ENCODE measurements around the gene TACC2. TPM values are rescaled to one million over a fixed set of nuclear protein-coding genes. Genes with fewer than 3 reads are reported as not detected.

Gene TACC2
- total RNA-seq, 4 donors from 2014 or later = 31.0 to 52.5 (median 42.2) TPM

DNA sequence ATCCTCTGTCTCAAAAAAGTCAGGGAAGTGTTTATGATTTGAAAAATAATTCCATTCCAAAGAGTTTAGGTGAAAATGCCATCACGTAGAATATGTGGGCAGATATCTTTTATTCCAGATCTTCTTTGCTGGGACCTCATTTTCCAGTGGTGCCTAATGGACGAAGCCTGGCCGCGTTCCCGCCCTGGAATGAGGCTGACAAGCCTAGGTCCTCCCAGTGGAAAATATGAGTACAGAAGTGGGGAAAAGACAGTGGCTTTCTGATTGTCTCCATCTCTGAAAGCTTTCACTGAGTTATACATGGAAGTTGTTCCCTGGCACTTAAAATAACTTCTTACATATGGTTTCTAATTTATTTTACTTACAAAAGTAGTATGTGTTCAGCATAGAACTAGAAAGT lies 139.4 kb downstream of the TACC2 start:
- no peaks in the 10 kb centered on the region for H3K27me3 ChIP-seq
- DNase-seq (ENCODE audit: low spot score in 2 of 2) = peak; percentile 69 to 83
- TF ChIP-seq POLR2A (IDR thresholded peaks at IDR 0.05) = no peak
- TF ChIP-seq, protein P1, sequence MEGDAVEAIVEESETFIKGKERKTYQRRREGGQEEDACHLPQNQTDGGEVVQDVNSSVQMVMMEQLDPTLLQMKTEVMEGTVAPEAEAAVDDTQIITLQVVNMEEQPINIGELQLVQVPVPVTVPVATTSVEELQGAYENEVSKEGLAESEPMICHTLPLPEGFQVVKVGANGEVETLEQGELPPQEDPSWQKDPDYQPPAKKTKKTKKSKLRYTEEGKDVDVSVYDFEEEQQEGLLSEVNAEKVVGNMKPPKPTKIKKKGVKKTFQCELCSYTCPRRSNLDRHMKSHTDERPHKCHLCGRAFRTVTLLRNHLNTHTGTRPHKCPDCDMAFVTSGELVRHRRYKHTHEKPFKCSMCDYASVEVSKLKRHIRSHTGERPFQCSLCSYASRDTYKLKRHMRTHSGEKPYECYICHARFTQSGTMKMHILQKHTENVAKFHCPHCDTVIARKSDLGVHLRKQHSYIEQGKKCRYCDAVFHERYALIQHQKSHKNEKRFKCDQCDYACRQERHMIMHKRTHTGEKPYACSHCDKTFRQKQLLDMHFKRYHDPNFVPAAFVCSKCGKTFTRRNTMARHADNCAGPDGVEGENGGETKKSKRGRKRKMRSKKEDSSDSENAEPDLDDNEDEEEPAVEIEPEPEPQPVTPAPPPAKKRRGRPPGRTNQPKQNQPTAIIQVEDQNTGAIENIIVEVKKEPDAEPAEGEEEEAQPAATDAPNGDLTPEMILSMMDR (IDR thresholded peaks at IDR 0.05) = peak in 1 of 5 experiments; percentile 23
- peak in 1 of 2 donors; percentile 65 for TF ChIP-seq EP300 (IDR thresholded peaks at IDR 0.05)
- peak overlapping the region; percentile 30 to 74 (median 54) for H3K27ac ChIP-seq
- peaks cover 0 to 5% (median 0%) of the 10 kb centered on the region in 3 donors for H3K36me3 ChIP-seq
- H3K4me3 ChIP-seq = peak overlapping the region in 2 of 4 donors; percentile 6 to 14
- WGBS, 2 donors = 33 to 46% methylated on average over 5 of the region's 5 CpGs
- no peaks in the 10 kb centered on the region for H3K9me3 ChIP-seq
- peaks cover 0 to 30% (median 7%) of the 10 kb centered on the region in 4 donors for H3K4me1 ChIP-seq

DNA sequence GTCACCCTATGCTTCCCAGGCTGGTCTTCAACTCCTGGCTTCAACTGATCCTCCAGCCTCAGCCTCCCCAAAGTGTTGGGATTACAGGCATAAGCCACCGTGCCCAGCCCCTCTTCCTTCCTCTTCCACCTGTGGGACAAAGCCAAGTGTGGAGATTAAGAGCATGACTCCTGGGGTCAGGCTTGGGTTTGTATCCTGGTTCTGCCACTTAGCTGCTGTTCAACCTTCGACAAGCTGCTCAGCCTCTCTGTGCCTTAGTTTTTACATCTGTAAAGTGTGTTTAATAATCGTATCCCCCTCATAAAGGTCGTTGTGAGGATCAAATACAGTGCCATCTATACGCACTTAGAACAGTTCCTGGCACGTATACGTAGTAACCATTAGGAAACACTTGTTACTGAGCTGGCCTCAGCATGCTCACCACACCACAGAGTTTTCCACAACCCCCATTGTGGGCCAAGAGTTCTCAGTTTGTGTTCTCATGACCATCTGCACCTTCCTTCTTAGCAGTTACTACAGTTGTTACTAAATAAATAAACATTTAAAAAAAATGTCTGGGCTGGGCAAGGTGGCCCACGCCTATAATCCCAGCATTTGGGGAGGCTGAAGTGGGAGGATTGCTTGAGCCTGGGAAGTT lies 141.6 kb downstream of the TACC2 start:
- Histone ChIP-seq H3K4me3 (no peak overlapping the region), H3K27ac (no peak overlapping the region), H3K27me3 (no peaks in the 10 kb centered on the region), H3K9me3 (no peaks in the 10 kb centered on the region), H3K4me1 (peaks cover 0 to 30% (median 7%) of the 10 kb centered on the region in 4 donors), H3K36me3 (peaks cover 0 to 22% (median 0%) of the 10 kb centered on the region in 3 donors)
- DNase-seq (ENCODE audit: low spot score in 2 of 2) = no peak
- WGBS, 2 donors = 85 to 88% methylated on average over 8 of the region's 8 CpGs
- TF ChIP-seq, protein P1 (IDR thresholded peaks at IDR 0.05) = no peak
- no peak for TF ChIP-seq POLR2A (IDR thresholded peaks at IDR 0.05)
- TF ChIP-seq EP300 (IDR thresholded peaks at IDR 0.05) = no peak

DNA sequence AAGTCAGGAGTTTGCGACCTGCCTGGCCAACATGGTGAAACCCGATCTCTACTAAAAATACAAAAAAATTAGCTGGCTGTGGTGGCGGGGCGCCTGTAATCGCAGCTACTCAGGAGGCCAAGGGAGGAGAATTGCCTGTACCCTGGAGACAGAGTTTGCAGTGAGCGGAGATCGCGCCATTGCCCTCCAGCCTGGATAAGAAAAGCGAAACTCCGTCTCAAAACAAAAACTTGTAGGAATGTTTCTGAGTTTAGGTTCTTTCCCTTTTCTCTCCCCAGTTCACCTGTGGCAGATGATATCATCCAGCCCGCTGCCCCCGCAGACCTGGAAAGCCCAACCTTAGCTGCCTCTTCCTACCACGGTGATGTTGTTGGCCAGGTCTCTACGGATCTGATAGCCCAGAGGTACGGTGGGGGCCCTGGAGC lies 143.4 kb downstream of the TACC2 start:
- Histone ChIP-seq H3K27me3 (no peaks in the 10 kb centered on the region), H3K4me1 (peaks cover 0 to 20% (median 5%) of the 10 kb centered on the region in 4 donors), H3K27ac (no peak overlapping the region), H3K4me3 (no peak overlapping the region), H3K9me3 (no peaks in the 10 kb centered on the region), H3K36me3 (peaks cover 0 to 22% (median 0%) of the 10 kb centered on the region in 3 donors)
- TF ChIP-seq EP300 (IDR thresholded peaks at IDR 0.05) (no peak), POLR2A (IDR thresholded peaks at IDR 0.05) (no peak)
- TF ChIP-seq, protein P1 (IDR thresholded peaks at IDR 0.05) = no peak
- 73 to 74% methylated on average over 15 of the region's 15 CpGs for whole genome bisulfite sequencing, 2 donors
- no peak for DNase-seq (ENCODE audit: low spot score in 2 of 2)

DNA sequence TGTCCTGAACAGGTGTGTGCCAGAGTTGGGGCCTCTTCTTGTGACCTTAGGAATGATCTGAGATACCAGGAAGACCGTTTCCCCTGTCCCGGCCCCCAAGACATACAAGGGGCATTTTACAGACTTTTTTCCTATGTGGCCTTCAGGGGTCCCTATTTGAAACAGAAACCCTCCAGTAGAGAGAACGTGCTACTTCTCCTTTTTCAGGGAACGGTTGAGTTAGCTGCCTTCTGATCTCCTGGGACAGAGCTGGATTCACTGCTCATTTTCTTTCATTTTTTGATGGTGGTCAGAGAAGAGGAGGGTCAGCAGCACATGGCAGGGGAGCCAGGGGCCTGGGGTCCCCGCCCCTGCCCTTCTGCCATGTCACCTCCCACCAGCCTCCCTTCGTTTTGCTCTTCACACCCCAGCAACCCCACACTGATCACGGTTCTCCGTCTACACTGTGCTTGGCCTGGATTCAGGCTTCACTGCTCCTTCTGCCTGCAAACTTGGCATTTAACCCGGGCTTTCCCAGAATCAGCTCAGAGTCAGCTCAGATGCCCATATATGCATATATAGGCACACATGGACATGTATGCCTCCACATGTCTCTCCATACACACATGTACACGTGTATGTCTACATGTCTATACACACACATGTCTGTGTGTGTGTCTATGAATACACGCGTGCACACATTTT lies 144.1 kb downstream of the TACC2 start:
- 63 to 67% methylated on average over 12 of the region's 12 CpGs for WGBS, 2 donors
- H3K4me3 ChIP-seq = no peak overlapping the region
- H3K4me1 ChIP-seq = peaks cover 0 to 13% (median under 1%) of the 10 kb centered on the region in 4 donors
- H3K27ac ChIP-seq = no peak overlapping the region
- TF ChIP-seq POLR2A (IDR thresholded peaks at IDR 0.05) (no peak), EP300 (IDR thresholded peaks at IDR 0.05) (no peak)
- TF ChIP-seq, protein P1 (IDR thresholded peaks at IDR 0.05) = no peak
- H3K27me3 ChIP-seq = no peaks in the 10 kb centered on the region
- H3K36me3 ChIP-seq = peaks cover 0 to 22% (median 0%) of the 10 kb centered on the region in 3 donors
- DNase-seq (ENCODE audit: low spot score in 2 of 2) = no peak
- no peaks in the 10 kb centered on the region for H3K9me3 ChIP-seq

Data from tibial nerve (tissue), 4 donors.